GM13977 (cell line): ENCODE measurements around the gene RGP1.
A peak's percentile ranks its signal among the peaks of the same experiment; 100 is the strongest.

Source experiments
- DNase-seq: peaks from one replicate; pipeline ENCODE4 v3.0.0; 2012; ENCODE audit warnings: low spot score
- in situ Hi-C: fragments of 300-500 bp; cut with MboI; formaldehyde crosslinking; loops from one replicate; pipeline ENCODE4 v1.12.0; 2022; ENCODE audit warnings: low sequenced_read_pairs, low pct_unique_long_range_greater_than_20kb, mixed read lengths, inconsistent platforms; ENCODE audit not compliant: unreplicated experiment
- TF ChIP-seq, protein P1 (sequence below): IDR thresholded peaks from 2 replicates; pipeline ENCODE4 v1.5.1; 2012; ENCODE audit warnings: mild to moderate bottlenecking, control low read depth; ENCODE audit not compliant: insufficient read depth; ENCODE audit errors: extremely low read depth, missing control alignments

The RGP1 gene, protein sequence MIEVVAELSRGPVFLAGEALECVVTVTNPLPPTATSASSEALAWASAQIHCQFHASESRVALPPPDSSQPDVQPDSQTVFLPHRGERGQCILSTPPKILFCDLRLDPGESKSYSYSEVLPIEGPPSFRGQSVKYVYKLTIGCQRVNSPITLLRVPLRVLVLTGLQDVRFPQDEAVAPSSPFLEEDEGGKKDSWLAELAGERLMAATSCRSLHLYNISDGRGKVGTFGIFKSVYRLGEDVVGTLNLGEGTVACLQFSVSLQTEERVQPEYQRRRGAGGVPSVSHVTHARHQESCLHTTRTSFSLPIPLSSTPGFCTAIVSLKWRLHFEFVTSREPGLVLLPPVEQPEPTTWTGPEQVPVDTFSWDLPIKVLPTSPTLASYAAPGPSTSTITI

DNA sequence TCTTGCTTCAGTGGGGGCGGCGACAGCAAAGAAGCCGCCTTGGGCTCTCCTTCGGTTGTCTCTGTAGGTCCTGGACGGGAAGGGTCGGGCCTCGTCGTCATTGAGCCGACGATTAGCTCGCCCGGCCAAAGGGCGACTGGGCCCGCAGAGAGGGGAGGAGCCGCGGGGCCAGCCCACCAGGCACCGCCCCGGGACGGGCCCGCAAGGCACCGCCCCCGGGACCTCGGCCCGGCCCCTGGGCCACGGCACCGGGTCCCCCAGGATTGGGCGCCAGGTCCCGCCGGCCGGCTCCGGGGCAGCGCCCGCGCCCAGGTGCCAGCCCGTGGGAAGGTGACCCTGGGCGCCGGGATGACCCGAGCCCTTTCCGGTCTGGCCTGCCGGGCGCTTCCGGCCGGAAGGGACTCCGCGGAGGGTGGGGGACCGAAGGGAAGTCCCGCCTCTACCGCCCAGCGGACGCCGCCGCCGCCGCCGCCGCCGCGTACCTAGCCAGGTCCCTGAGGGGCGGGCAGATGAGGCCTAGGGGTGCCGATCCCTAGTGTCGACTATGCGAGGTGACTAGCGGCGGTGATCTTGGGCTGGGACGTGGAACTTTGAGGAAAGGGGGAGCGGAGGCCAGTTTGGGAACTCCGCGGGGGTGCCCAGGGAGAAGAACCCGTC lies at the start of gene RGP1, which contains the start of gene GBA2:
Gene RGP1 (plus strand): TSS at position 430 of the 657 bp plus-strand sequence. CDS start 469 bp downstream, outside the sequence.
Gene GBA2 (minus strand): TSS at position 371 of the 657 bp plus-strand sequence. CDS start 524 bp downstream, outside the sequence.
- in situ Hi-C loops = no loop called here
- DNase-seq = peak; percentile 87
- TF ChIP-seq, protein P1, sequence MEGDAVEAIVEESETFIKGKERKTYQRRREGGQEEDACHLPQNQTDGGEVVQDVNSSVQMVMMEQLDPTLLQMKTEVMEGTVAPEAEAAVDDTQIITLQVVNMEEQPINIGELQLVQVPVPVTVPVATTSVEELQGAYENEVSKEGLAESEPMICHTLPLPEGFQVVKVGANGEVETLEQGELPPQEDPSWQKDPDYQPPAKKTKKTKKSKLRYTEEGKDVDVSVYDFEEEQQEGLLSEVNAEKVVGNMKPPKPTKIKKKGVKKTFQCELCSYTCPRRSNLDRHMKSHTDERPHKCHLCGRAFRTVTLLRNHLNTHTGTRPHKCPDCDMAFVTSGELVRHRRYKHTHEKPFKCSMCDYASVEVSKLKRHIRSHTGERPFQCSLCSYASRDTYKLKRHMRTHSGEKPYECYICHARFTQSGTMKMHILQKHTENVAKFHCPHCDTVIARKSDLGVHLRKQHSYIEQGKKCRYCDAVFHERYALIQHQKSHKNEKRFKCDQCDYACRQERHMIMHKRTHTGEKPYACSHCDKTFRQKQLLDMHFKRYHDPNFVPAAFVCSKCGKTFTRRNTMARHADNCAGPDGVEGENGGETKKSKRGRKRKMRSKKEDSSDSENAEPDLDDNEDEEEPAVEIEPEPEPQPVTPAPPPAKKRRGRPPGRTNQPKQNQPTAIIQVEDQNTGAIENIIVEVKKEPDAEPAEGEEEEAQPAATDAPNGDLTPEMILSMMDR = no peak

DNA sequence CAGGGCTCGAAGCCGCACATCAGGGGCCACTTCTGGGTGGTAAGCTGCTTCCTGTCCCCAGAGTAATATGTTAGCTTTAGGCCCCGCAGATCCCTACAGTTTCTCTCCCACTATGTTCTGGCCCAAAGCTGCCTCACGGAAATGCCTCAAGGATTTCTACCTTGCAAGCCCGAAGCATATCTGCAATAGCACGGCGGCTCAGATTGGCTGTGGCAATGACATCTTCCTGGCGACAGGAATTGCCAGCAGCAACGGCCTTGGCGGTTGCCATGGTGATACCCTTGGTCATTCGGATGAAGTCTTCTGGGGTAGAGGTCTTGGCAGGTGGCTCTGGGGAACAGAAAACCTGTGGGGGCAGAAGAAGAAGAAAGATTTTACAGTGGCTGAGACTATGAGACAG lies 49.1 kb upstream of the RGP1 start:
- in situ Hi-C loops = no loop called here
- no peak for DNase-seq
- TF ChIP-seq, protein P1 = no peak

DNA sequence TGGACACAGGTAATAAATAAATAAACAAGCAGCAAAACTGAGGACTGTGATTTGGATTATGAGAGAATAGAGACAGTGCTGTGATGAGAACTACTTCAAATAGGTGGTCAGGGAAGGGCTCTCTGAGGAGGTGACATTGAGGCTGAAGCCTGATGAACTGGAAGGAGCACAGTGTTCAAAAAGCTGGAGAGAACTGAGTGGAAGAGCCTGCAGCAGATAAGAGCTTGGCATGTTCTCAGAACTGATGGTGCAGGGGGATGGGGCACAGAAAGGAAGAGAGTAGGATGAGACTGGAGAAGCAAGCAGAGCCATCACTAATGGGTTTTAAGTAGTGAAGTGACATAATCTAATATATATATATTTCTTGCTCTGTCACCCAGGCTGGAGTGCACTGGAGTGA lies 48.1 kb upstream of the RGP1 start:
- no peak for DNase-seq
- in situ Hi-C loops = no loop called here
- TF ChIP-seq, protein P1 = no peak

DNA sequence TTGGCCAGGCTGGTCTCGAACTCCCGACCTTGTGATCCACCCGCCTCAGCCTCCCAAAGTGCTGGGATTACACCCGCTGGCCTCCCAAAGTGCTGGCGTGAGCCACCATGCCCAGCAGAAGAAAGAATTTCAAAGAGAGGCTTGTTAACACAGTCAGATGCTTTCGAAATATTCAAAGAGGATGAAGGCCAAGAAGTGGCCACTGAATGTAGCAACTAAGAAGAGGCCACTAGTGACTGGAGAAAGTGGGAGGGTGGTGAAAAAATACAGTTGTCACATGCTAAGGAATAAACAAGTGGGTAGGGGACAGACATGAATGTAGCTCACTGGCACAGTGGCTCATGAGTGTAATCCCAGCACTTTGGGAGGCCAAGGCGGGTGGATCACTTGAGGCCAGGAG lies 46.4 kb upstream of the RGP1 start:
- DNase-seq = no peak
- TF ChIP-seq, protein P1 = no peak
- in situ Hi-C loops = no loop called here

DNA sequence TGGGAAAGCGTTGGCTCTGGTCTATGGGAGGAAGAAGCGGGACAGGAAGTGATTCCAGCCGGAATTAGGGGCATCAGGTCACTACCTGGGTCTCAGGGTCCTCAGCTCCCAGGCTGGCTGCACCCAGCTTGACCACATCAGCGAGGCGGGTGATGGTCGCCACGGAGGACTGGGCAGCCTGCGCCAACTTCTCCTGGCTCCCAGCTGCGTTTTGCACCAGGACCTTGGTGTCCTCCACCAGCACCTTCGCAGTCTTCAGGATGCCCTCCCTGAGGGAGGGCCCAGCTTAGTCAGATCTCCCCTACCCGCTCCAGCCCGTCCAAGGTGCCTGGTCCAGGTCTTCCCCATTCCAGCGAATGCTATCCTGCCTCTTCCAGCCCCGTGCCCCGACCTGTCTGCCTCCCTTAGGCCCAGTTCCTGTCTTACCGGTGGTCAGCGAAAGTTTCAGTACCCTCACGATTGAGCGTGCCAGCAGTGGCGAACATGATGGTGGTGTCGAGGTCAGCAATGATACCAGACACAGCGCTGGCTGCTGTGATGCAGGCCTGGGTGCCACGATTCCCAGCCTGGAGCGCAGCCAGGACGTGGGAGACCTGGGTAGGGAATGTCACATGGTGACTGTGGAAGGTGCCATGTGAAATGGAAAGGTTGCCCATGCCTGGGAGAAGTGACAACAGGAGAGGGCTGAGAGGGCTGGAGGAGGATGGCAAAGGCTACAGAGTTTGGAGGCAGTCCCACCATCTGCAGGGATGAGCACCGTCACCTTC lies 45.0 kb upstream of the RGP1 start:
- TF ChIP-seq, protein P1 = no peak
- DNase-seq = no peak
- in situ Hi-C loops = no loop called here

DNA sequence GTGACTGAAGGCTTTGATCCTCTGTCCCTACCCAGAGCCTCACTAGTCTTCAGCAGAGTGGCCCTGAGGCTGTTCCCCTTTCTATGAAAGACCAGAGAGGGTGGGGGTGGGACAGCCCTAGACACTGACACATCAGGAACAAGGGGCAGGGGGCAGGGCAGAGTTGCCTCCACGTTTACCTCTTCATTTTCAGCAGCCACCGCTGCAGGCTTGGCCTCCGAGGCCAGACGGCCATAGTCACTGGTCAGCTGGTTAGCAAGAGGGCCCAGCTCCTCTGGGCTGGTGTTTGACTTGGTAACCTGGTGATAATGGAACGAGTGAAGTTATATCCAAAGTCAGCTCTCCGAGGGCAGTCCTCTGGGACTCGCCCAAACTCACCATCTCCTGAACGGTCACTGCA lies 43.7 kb upstream of the RGP1 start:
- TF ChIP-seq, protein P1 = no peak
- DNase-seq = no peak
- in situ Hi-C loops = no loop called here
